GM12875 (cell line): ENCODE data around the gene ZNF284.

Source experiments
- H3K4me3 ChIP-seq: one replicate; pipeline ENCODE4 v1.5.1; 2011; ENCODE audit warnings: low read depth, low read length, control low read depth
- CTCF ChIP-seq: IDR thresholded peaks from 2 replicates; pipeline ENCODE4 v1.5.1; 2011; ENCODE audit warnings: low read depth, mild to moderate bottlenecking, control low read depth, inconsistent platforms, low read length, moderate library complexity, borderline replicate concordance; ENCODE audit not compliant: insufficient read depth

Gene ZNF284

GRCh38 chr19:44050740-44051649 is 21.0 kb upstream of the ZNF284 start:
- H3K4me3 ChIP-seq, result peak overlapping the region; percentile 51
- no peak for TF ChIP-seq CTCF

GRCh38 chr19:44051650-44052402 is 20.1 kb upstream of the ZNF284 start, which contains the start of gene ZNF223:
TSS of gene ZNF223 (plus strand) at chr19:44052036. CDS start at chr19:44055177, 3,141 bp downstream.
- TF ChIP-seq CTCF, result no peak
- peak within 1 kb of the TSS; percentile 51 for H3K4me3 ChIP-seq

GRCh38 chr19:44055870-44056269 is 16.1 kb upstream of the ZNF284 start:
- TF ChIP-seq CTCF, result no peak

GRCh38 chr19:44059229-44059628 is 12.7 kb upstream of the ZNF284 start:
- no peak for TF ChIP-seq CTCF
- no peak overlapping the region for H3K4me3 ChIP-seq

More at GRCh38 chr19:44055870-44056269, 16.1 kb upstream of the ZNF284 start:
- H3K4me3 ChIP-seq, result no peak overlapping the region

- H3K4me3 ChIP-seq, result no peak overlapping the region
- no peak for TF ChIP-seq CTCF
These were observed 10.9 kb upstream of the ZNF284 start for GRCh38 chr19:44061038-44061437.

- TF ChIP-seq CTCF, result no peak
These were observed 5.7 kb upstream of the ZNF284 start for GRCh38 chr19:44066305-44066704.

More at GRCh38 chr19:44066305-44066704, 5.7 kb upstream of the ZNF284 start:
- H3K4me3 ChIP-seq, result no peak overlapping the region
